ENCODE measurements around the gene SMG9.

The SMG9 gene

DNA sequence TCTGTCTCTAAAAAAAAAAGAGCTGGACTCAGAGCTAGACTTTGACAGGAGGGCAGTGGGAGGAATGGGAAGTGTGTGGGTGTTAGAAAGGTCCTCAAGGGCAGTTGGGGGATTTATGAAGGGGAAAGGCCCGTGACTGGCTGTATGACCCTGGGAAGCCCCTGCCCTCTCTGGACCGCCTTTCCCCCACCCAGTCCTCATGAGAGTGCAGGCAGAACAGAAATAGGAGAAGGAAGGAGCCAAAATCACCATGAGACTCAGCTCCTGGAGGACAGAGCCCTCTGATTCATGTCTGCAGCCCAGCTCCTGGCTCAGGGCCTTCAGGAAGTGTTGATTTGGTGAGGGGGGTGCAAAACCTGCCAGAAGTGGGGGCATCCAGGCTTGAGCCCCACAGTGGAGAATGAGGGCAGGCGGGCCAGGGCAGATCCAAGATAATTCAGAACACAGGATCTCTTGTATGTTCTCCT lies 8.7 kb upstream of the SMG9 start:
- TF ChIP-seq CTCF (IDR thresholded peaks at IDR 0.05; ENCODE audit: extremely low read depth, missing control alignments) = no peak
- DNase-seq (ENCODE audit: low spot score) = peak; percentile 52

DNA sequence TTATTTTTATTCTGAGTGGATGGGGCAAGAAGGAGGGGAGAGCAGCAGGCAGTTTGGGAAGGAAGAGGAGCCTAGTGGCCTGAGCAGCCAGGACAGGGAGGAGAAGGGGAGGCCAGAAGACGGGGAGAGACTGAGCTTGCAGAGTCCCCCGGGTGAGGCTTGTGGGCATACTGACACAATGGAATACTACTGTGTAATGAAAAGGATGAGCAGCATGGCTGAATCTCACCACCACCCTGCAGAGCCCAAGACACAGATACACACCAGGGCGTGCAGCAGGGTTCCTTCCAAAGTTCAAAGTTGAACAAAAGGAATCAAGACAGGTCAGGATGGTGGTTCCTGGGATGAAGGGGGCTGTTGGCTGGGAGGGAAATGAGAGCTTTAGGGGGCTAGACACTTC lies 8.1 kb upstream of the SMG9 start:
- DNase-seq (ENCODE audit: low spot score) = no peak
- TF ChIP-seq CTCF (IDR thresholded peaks at IDR 0.05; ENCODE audit: extremely low read depth, missing control alignments) = no peak

DNA sequence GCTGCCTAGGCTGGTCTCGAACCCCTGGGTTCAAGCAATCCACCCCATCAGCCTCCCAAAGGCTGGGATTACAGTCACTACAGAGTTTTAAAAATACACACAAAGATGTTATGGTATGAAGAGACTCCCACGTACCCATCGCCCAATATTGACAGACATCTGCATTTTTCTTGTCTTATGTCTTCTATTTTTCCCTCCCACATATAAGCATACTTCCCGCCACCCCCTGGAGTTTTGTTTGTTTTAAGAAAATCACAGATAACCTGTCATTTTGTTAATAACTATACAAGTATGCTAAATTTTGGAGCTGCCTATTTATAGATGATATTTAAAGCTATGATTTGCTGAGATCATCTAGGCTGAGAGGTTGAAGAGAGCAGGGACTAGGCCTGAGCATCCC lies 6.2 kb upstream of the SMG9 start:
- no peak for DNase-seq (ENCODE audit: low spot score)

GRCh38 chr19:43759515-43759914 lies 4.8 kb upstream of the SMG9 start:
- TF ChIP-seq CTCF (IDR thresholded peaks at IDR 0.05; ENCODE audit: extremely low read depth, missing control alignments) = no peak
- no peak for DNase-seq (ENCODE audit: low spot score)

More for the DNA sequence above, 6.2 kb upstream of the SMG9 start:
- no peak for TF ChIP-seq CTCF (IDR thresholded peaks at IDR 0.05; ENCODE audit: extremely low read depth, missing control alignments)

GRCh38 chr19:43755256-43755801 lies 567 bp upstream of the SMG9 start:
- peak; percentile 82 for DNase-seq (ENCODE audit: low spot score)

GRCh38 chr19:43754253-43754502 lies 584 bp downstream of the SMG9 start:
- TF ChIP-seq CTCF (IDR thresholded peaks at IDR 0.05; ENCODE audit: extremely low read depth, missing control alignments) = no peak
- no peak for DNase-seq (ENCODE audit: low spot score)

More at GRCh38 chr19:43755256-43755801, 567 bp upstream of the SMG9 start:
- TF ChIP-seq CTCF (IDR thresholded peaks at IDR 0.05; ENCODE audit: extremely low read depth, missing control alignments) = no peak

DNA sequence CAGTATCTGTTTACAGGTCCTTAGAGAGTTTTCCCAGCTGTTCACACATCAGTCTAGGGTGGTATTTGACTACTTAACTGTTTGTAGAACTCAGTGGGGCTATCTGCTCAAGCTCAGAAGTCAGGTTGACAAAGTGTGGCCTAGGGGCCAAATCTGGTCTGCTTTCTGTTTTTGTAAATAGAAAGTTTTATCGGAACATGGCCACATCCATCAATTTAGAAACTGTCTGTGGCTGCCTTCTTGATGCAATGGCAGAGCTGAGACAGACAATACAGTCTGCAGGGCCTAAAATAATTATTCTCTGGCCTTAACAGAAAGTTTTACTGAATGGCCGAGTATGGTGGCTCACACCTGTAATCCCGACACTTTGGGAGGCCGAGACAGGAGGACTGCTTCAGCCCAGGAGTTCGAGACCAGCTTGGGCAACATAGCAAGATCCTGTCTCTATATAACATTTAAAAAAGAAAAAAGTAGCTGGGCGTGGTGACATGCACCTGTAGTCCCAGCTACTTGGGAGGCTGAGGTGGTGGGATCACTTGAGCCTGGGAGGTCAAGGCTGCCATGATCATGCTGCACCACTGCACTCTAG lies 2.4 kb downstream of the SMG9 start:
- DNase-seq (ENCODE audit: low spot score) = no peak
- TF ChIP-seq CTCF (IDR thresholded peaks at IDR 0.05; ENCODE audit: extremely low read depth, missing control alignments) = no peak
